Keratinocyte (primary cell): ENCODE data around the gene KAT8.

Experiments used
- EZH2 ChIP-seq: IDR thresholded peaks from one replicate; pipeline ENCODE4 v1.6.1; 2012; ENCODE audit warnings: inconsistent platforms, mild to moderate bottlenecking, low read length, moderate library complexity
- TF ChIP-seq, protein P1 (sequence below), 3 experiments: IDR thresholded peaks in 1 of 3; conservative IDR thresholded peaks in 1 of 3; optimal IDR thresholded peaks in 1 of 3; 2 replicates in 2 of 3; 3 replicates in 1 of 3; pipeline versions ENCODE3 to v1.5.1; 2011; ENCODE audit warnings: low read length in 3 of 3, mild to moderate bottlenecking in 3 of 3, moderate library complexity in 2 of 3, control low read depth in 1 of 3, inconsistent platforms in 1 of 3; ENCODE audit not compliant: insufficient read depth in 2 of 3; ENCODE audit errors: extremely low read depth in 1 of 3

DNA sequence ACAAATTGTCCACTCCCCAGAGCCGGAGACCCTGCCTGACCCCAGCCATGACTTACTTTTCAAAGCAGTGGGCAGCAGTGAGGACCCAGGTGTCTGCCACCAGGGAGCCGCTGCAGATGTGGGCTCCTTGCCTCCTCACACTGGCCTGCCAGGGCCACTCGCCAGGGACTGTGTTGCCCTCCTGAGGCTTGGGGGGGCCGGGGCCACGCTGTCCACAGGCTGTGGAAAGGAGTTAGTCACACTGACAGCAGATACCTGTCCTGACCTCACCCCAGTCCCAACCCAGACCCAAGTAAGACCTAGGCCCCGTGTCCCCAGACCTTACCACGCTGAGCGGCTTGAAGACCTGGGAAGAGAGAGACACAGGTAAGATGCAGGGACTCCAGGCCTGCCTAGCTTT lies 30.0 kb upstream of the KAT8 start:
- TF ChIP-seq, protein P1, sequence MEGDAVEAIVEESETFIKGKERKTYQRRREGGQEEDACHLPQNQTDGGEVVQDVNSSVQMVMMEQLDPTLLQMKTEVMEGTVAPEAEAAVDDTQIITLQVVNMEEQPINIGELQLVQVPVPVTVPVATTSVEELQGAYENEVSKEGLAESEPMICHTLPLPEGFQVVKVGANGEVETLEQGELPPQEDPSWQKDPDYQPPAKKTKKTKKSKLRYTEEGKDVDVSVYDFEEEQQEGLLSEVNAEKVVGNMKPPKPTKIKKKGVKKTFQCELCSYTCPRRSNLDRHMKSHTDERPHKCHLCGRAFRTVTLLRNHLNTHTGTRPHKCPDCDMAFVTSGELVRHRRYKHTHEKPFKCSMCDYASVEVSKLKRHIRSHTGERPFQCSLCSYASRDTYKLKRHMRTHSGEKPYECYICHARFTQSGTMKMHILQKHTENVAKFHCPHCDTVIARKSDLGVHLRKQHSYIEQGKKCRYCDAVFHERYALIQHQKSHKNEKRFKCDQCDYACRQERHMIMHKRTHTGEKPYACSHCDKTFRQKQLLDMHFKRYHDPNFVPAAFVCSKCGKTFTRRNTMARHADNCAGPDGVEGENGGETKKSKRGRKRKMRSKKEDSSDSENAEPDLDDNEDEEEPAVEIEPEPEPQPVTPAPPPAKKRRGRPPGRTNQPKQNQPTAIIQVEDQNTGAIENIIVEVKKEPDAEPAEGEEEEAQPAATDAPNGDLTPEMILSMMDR (optimal IDR thresholded peaks at IDR 0.05 in 1 of 3, IDR thresholded peaks at IDR 0.05 in 1 of 3, conservative IDR thresholded peaks at IDR 0.05 in 1 of 3; ENCODE audit: extremely low read depth in 1 of 3, insufficient read depth in 2 of 3, low read length in 3 of 3) = no peak
- no peak for TF ChIP-seq EZH2
